GM23338 (cell line): Measurements from ENCODE around the gene RNF112. TPM values are rescaled to one million over a fixed set of nuclear protein-coding genes. Genes with fewer than 3 reads are reported as not detected.

Source experiments
- ATAC-seq: fragments of 200-7000 bp; cut with Tn5 transposase; 3 replicates; pipeline ENCODE4 v1.9.1; 2020
- DNase-seq: peaks from one replicate; pipeline ENCODE4 v3.0.0-alpha.2; 2015; ENCODE audit warnings: low spot score
- H2AFZ ChIP-seq: fragments of 200-600 bp; sonication (generic); 2 replicates; pipeline ENCODE4 v1.8.0; 2016; ENCODE audit warnings: antibody characterized with exemption, mild to moderate bottlenecking, moderate library complexity
- H3F3A ChIP-seq: fragments of 200-600 bp; sonication (generic); replicated peaks from 2 replicates; pipeline ENCODE4 v1.8.0; 2017; ENCODE audit warnings: antibody characterized with exemption, mixed run types, low read depth
- H3K27ac ChIP-seq: fragments of 200-600 bp; sonication (generic); 2 replicates; pipeline ENCODE4 v1.6.1; 2016; ENCODE audit warnings: low read depth
- H3K27me3 ChIP-seq: fragments of 200-600 bp; sonication (generic); 2 replicates; pipeline ENCODE4 v1.8.0; 2016; ENCODE audit warnings: mild to moderate bottlenecking, mixed run types, moderate library complexity; ENCODE audit not compliant: insufficient read depth
- H3K36me3 ChIP-seq: fragments of 200-600 bp; sonication (generic); 2 replicates; pipeline ENCODE4 v1.8.0; 2016; ENCODE audit warnings: mild to moderate bottlenecking; ENCODE audit not compliant: insufficient read depth
- H3K4me1 ChIP-seq: fragments of 200-600 bp; sonication (generic); 2 replicates; pipeline ENCODE4 v1.8.0; 2016; ENCODE audit warnings: mild to moderate bottlenecking, moderate library complexity; ENCODE audit not compliant: insufficient read depth
- H3K4me2 ChIP-seq: fragments of 200-600 bp; sonication (generic); 2 replicates; pipeline ENCODE4 v1.7.1; 2017; ENCODE audit warnings: mixed run types
- H3K4me3 ChIP-seq: fragments of 200-600 bp; sonication (generic); 2 replicates; pipeline ENCODE4 v1.6.1; 2016; ENCODE audit warnings: mixed run types
- H3K79me2 ChIP-seq: fragments of 200-600 bp; sonication (generic); replicated peaks from 2 replicates; pipeline ENCODE4 v1.8.0; 2017; ENCODE audit warnings: mild to moderate bottlenecking; ENCODE audit not compliant: insufficient read depth
- H3K9me2 ChIP-seq: fragments of 200-600 bp; sonication (generic); 2 replicates; pipeline ENCODE4 v1.8.0; 2017; ENCODE audit not compliant: insufficient read depth
- H4K20me1 ChIP-seq: fragments of 200-600 bp; sonication (generic); replicated peaks from 2 replicates; pipeline ENCODE4 v1.8.0; 2017; ENCODE audit warnings: mild to moderate bottlenecking; ENCODE audit not compliant: insufficient read depth
- H3K27ac Mint-ChIP-seq: 2 replicates; pipeline ENCODE4 v1.8.0; 2020; ENCODE audit warnings: inconsistent platforms, mild to moderate bottlenecking, moderate library complexity, mixed read lengths
- H3K27me3 Mint-ChIP-seq: 3 replicates; pipeline ENCODE4 v1.8.0; 2022; ENCODE audit warnings: low read depth, mild to moderate bottlenecking, moderate library complexity, mixed read lengths, inconsistent platforms; ENCODE audit not compliant: insufficient read depth, poor library complexity
- H3K36me3 Mint-ChIP-seq: 3 replicates; pipeline ENCODE4 v1.8.0; 2021; ENCODE audit warnings: low read depth, mild to moderate bottlenecking, inconsistent platforms, moderate library complexity, mixed read lengths
- H3K4me1 Mint-ChIP-seq: 3 replicates; pipeline ENCODE4 v1.8.0; 2020; ENCODE audit warnings: mild to moderate bottlenecking, inconsistent platforms, mixed read lengths
- H3K4me3 Mint-ChIP-seq: 3 replicates; pipeline ENCODE4 v1.8.0; 2021; ENCODE audit warnings: moderate library complexity, mild to moderate bottlenecking, inconsistent platforms, mixed read lengths
- H3K9me3 Mint-ChIP-seq: 3 replicates; pipeline ENCODE4 v1.8.0; 2020; ENCODE audit warnings: moderate library complexity, mild to moderate bottlenecking, inconsistent platforms, mixed read lengths
- CREB1 ChIP-seq: fragments of 250-450 bp; sonication (Bioruptor Pico); IDR thresholded peaks from 2 replicates; pipeline ENCODE4 v1.5.0; 2020; ENCODE audit warnings: low read depth, mild to moderate bottlenecking, moderate library complexity
- CTCF ChIP-seq, 2 experiments: fragments of 200-600 bp in 1 of 2; sonication (generic) in 1 of 2; conservative IDR thresholded peaks; 2 replicates each; pipeline versions ENCODE4 v1.5.1 to v1.6.1; 2016 to 2017; ENCODE audit warnings: antibody characterized with exemption in 2 of 2, low read depth in 2 of 2, mild to moderate bottlenecking in 2 of 2, moderate library complexity in 1 of 2
- ETS1 ChIP-seq: IDR thresholded peaks from 2 replicates; pipeline ENCODE4 v1.6.1; 2016; ENCODE audit warnings: antibody characterized with exemption
- EZH2 ChIP-seq: fragments of 200-600 bp; sonication (generic); IDR thresholded peaks from one replicate; pipeline ENCODE4 v1.8.0; 2017; ENCODE audit warnings: antibody characterized with exemption, mild to moderate bottlenecking, low read depth; ENCODE audit not compliant: unreplicated experiment
- EZH2phosphoT487 ChIP-seq: fragments of 200-600 bp; sonication (generic); IDR thresholded peaks from one replicate; pipeline ENCODE4 v1.8.1; 2018; ENCODE audit warnings: antibody characterized with exemption; ENCODE audit not compliant: unreplicated experiment
- JUNB ChIP-seq: IDR thresholded peaks from one replicate; pipeline ENCODE4 v1.6.1; 2016; ENCODE audit warnings: antibody characterized with exemption; ENCODE audit not compliant: unreplicated experiment
- NANOG ChIP-seq: IDR thresholded peaks from 2 replicates; pipeline ENCODE4 v1.6.1; 2016; ENCODE audit warnings: antibody characterized with exemption, borderline replicate concordance
- POLR2AphosphoS5 ChIP-seq: IDR thresholded peaks from 2 replicates; pipeline ENCODE4 v1.6.1; 2016; ENCODE audit warnings: antibody characterized with exemption, low read depth
- REST ChIP-seq: IDR thresholded peaks from one replicate; pipeline ENCODE4 v1.6.1; 2018; ENCODE audit warnings: antibody characterized with exemption; ENCODE audit not compliant: unreplicated experiment
- STAT1 ChIP-seq: IDR thresholded peaks from one replicate; pipeline ENCODE4 v1.6.1; 2016; ENCODE audit warnings: antibody characterized with exemption; ENCODE audit not compliant: unreplicated experiment
- ZNF114 ChIP-seq: fragments of 250-450 bp; sonication (Bioruptor Pico); IDR thresholded peaks from 2 replicates; pipeline ENCODE4 v1.5.0; 2020; ENCODE audit warnings: mild to moderate bottlenecking, moderate library complexity
- ZNF331 ChIP-seq: fragments of 250-450 bp; sonication (Bioruptor Pico); IDR thresholded peaks from 2 replicates; pipeline ENCODE4 v1.5.0; 2020; ENCODE audit warnings: low read depth, mild to moderate bottlenecking, moderate library complexity
- ZNF462 ChIP-seq: fragments of 250-450 bp; sonication (Bioruptor Pico); IDR thresholded peaks from 2 replicates; pipeline ENCODE4 v1.5.0; 2020; ENCODE audit warnings: mild to moderate bottlenecking, moderate library complexity
- polyA plus RNA-seq: library from polyadenylated mRNA; unstranded; fragments of >200 nt; fragmentation: Nextera tagmentation; extraction: Ambion mirVana; gene quantifications from 2 replicates; pipeline ENCODE4 v1.2.1, GENCODE V29; 2016
- total RNA-seq: library from RNA; depleted of rRNA; stranded (reverse); fragments of >200 nt; shearing (Covaris generic); gene quantifications from 2 replicates; pipeline ENCODE4 v1.2.3, GENCODE V29; 2014

RNF112 gene
- total and polyA plus RNA-seq, 2 experiments from 2014 or later: 0.42 to 4.1 TPM

- no peaks in the 10 kb centered on the region for H3K9me3 Mint-ChIP-seq
- ATAC-seq (no peak), DNase-seq (no peak)
- Histone ChIP-seq H3F3A (no peaks in the 10 kb centered on the region), H3K36me3 (no peaks in the 10 kb centered on the region), H3K9me2 (0 out of 2 replicates have a peak, but pooled peaks cover 8% of the 10 kb centered on the region), H3K79me2 (no peaks in the 10 kb centered on the region), H3K27me3 (no peaks in the 10 kb centered on the region), H2AFZ (no peak overlapping the region), H3K4me1 (peaks cover 3% of the 10 kb centered on the region; the same call in 1 of the 2 replicates), H4K20me1 (no peaks in the 10 kb centered on the region), H3K4me3 (no peak overlapping the region), H3K4me2 (no peak overlapping the region), H3K27ac (no peak overlapping the region)
- no peak overlapping the region for H3K4me3 Mint-ChIP-seq
- no peak for TF ChIP-seq ZNF462 (CRISPR knock-in tag)
- no peak for TF ChIP-seq ZNF331 (CRISPR knock-in tag)
- TF ChIP-seq ETS1: no peak
- TF ChIP-seq CTCF (conservative IDR thresholded peaks at IDR 0.05; ENCODE audit: low read depth in 2 of 2): no peak
- no peak for TF ChIP-seq JUNB
- no peak for TF ChIP-seq NANOG
- no peak for TF ChIP-seq STAT1
- TF ChIP-seq CREB1 (CRISPR knock-in tag): no peak
- no peak for TF ChIP-seq EZH2
- no peak for TF ChIP-seq REST
- TF ChIP-seq EZH2phosphoT487: no peak
- no peak for TF ChIP-seq POLR2AphosphoS5
- no peak for TF ChIP-seq ZNF114 (CRISPR knock-in tag)
- H3K27ac Mint-ChIP-seq: no peak overlapping the region
- H3K36me3 Mint-ChIP-seq: no peaks in the 10 kb centered on the region
- H3K27me3 Mint-ChIP-seq: peaks cover 9% of the 10 kb centered on the region
- peaks cover 6% of the 10 kb centered on the region for H3K4me1 Mint-ChIP-seq
Observed at GRCh38 chr17:19402171-19402570, 8.9 kb upstream of the RNF112 start.
